22Rv1 (cell line): ENCODE measurements around the gene MAP3K6.

Experiments used
- H3K27ac ChIP-seq: fragments of 450-650 bp; 2 replicates; pipeline ENCODE4 v1.5.1; 2017
- ZFX ChIP-seq: fragments of 450-650 bp; IDR thresholded peaks from 2 replicates; pipeline ENCODE4 v1.6.1; 2017; ENCODE audit warnings: antibody characterized with exemption, borderline replicate concordance
- TF ChIP-seq, protein P1 (sequence below): fragments of 450-650 bp; IDR thresholded peaks from 2 replicates; pipeline ENCODE4 v1.5.1; 2017; ENCODE audit warnings: mild to moderate bottlenecking

MAP3K6 gene

DNA sequence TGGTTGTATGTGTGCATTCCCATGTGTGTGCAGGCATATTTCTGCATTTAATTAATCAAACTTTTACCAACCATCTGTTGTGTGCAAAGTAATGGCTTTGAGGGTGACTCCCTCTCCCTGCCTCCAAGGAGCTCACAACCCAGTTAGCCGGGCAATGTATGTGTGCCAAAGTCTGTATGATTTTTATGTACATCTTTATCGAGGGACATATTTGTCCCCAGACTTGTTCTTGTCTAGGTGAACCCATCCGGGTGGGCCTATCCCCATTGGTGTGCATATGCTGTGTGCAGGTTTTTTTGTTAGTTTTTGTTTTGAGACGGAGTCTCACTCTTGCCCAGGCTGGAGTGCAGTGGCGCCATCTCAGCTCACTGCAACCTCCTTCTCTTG, 23.1 kb downstream of the MAP3K6 start:
- H3K27ac ChIP-seq = peak overlapping the region; percentile 76

DNA sequence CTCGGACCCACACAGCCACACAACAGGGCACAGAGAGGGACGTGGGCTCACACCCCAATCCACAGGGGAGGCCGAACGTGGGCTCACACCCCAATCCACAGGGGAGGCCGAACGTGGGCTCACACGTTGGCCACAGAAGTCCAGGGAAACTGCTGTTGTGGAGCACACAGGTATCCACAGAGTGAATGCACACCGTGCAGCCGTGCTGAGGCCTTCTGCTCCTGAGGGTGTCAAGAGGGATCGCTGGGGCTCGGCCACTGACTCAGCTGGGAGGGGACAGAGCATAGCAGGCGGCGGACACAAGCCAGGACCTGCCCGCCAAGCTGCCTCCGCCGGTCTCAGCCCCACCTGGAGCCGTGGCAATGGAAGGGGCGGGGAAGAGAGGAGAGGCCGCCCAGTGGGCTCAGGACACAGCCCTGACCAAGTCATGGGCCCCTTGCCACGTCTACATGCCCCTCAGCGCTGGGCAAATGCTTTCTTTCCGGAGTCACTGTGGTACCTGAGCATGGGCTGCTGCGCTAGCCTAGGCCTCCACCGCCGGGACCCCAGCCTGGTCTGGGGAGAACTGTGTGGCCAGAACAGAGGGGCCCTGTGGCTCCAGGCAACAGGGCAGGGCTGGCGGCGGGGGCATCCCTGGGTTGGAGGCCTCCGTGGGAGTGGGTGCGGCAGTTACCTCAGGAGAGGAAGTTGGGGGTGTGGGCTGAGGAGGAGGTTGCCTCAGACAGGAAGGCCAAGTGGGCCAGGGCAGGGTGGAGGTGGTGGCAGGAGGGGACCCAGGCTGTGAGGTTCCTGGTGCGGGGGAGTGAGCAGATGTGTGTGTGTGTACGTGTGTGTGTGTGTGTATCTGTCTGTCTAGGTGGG, 23.8 kb downstream of the MAP3K6 start:
- H3K27ac ChIP-seq = peak overlapping the region; percentile 76
- TF ChIP-seq ZFX = no peak
- TF ChIP-seq, protein P1, sequence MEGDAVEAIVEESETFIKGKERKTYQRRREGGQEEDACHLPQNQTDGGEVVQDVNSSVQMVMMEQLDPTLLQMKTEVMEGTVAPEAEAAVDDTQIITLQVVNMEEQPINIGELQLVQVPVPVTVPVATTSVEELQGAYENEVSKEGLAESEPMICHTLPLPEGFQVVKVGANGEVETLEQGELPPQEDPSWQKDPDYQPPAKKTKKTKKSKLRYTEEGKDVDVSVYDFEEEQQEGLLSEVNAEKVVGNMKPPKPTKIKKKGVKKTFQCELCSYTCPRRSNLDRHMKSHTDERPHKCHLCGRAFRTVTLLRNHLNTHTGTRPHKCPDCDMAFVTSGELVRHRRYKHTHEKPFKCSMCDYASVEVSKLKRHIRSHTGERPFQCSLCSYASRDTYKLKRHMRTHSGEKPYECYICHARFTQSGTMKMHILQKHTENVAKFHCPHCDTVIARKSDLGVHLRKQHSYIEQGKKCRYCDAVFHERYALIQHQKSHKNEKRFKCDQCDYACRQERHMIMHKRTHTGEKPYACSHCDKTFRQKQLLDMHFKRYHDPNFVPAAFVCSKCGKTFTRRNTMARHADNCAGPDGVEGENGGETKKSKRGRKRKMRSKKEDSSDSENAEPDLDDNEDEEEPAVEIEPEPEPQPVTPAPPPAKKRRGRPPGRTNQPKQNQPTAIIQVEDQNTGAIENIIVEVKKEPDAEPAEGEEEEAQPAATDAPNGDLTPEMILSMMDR = no peak

More for the DNA sequence above, 23.1 kb downstream of the MAP3K6 start:
- TF ChIP-seq ZFX = no peak

DNA sequence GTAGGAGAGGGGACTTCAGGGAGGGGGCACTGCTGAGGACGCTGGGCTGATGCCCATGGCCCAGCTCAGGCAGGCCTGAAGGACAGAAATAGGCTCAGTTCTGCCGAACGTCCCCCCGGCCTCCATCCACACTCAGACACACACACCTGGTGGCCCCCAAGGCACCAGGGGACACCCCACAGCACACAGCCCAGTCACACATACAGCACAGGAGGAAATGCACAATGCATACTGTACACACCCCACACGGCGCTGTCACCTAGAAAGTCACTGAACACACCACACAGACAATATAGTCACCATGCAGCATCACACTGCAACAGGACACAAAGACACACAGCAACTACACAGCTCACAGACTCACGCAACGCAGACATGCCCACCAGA, 24.4 kb downstream of the MAP3K6 start:
- peak overlapping the region; percentile 76 for H3K27ac ChIP-seq
- TF ChIP-seq, protein P1 = no peak
- no peak for TF ChIP-seq ZFX

DNA sequence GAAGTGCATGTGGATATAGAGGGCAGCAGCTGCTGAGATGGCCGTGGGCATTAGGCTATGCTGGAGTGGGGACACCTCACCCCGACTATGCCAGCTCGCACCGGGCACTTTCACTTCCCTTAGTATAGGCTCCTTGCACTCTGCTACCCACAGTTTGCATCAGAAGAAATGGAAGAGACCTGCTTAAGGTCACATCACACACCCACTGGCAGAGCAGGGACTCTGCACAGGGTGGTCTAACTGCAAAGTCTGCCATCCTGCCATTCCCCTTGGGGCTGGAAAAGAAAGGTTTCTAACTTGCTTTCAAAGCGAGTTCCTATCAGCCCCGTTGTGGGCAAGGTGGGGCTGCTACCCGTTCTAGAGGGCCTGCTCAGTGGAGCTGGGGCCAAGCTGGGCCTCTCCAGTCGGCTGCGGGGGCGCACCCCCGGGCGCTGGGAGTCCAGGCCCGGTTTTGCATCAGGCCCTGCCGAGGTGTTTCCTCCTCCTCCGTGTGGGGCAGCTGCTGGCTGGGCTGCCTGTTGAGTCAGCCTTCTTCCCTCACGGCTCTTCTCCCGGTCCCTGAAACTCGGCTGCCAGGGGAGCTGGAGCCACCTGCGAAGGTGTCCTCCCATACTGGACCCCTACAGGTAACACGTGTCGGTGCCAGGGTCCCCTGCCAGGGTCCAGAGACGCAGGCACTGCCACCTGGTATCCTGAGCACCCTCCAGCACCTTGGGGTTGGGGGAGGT, 25.1 kb downstream of the MAP3K6 start, which contains the start of gene SYTL1:
Gene SYTL1 (plus strand): TSS at position 498 of the 728 bp plus-strand sequence. CDS start 3,313 bp downstream, outside the sequence.
- TF ChIP-seq ZFX = no peak
- TF ChIP-seq, protein P1 = no peak
- H3K27ac ChIP-seq = peak within 1 kb of the TSS; percentile 76

DNA sequence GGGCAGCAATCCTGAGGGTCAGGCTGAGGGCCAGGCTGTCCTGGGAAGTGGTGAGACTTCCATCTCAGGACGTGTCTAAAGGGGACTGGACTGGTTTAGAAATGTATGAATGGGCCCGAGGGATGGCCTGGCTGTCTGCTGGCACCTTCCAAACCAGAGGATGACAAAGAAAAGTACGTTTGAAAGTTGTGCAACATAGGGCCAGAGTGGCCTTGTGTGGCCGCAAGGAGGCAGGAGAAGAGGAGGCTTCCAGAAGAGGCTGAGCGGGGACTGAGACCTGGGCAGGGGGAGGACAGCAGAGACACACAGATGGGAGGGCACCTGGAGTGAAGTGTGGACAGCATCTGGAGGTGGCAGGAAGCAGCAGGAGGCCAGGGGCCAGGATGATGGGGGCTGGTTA, 27.5 kb downstream of the MAP3K6 start:
- TF ChIP-seq, protein P1 = no peak
- TF ChIP-seq ZFX = no peak
- no peak overlapping the region for H3K27ac ChIP-seq

DNA sequence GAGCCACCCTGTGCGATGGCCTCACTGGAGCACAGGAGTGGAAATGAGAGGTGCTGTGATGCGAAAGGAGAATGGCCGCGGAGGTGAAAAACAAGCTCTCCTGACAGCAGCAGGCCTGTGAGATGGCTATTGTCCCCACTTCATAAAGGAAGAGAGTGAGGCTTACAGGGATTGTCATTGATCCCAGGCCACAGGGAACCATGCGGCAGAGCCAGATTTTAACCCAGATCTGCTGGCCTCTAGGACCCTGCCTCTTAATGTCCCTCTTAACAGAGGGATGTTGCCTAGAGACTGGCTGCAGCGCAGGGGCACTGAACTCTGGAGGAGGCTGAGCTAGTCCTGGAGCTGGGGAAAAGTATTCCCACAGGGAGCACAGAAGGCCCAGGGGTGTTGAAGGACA, 28.0 kb downstream of the MAP3K6 start:
- no peak overlapping the region for H3K27ac ChIP-seq

DNA sequence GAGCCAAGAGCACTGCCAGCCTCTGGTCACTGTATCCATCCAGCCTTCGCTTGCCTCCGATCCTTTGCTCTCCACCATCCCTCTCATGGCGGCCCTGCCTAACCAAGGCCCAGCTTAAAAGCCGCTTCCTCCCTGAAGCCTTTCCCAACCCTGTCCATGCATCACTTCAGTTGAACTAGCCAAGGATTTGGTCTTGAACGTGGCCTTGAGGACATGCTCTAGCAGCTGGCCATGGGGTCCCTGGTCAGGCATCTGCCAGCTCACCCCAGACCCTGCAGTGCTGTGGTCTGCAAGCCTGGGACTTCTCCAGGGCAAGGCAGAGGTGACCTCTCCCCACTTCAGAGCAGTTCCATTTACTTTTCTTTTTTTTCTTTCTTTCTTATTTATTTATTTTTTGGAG, 30.0 kb downstream of the MAP3K6 start:
- H3K27ac ChIP-seq = no peak overlapping the region
- TF ChIP-seq ZFX = no peak
- TF ChIP-seq, protein P1 = no peak

More for the DNA sequence above, 28.0 kb downstream of the MAP3K6 start:
- TF ChIP-seq ZFX = no peak
- TF ChIP-seq, protein P1 = no peak
